HCT116 (cell line): ENCODE results near the gene SNTG2.

Experiments used
- ELF1 ChIP-seq: IDR thresholded peaks from 2 replicates; pipeline ENCODE4 v1.6.1; 2012; ENCODE audit warnings: low read depth, borderline replicate concordance
- EZH2phosphoT487 ChIP-seq: fragments of 200-600 bp; IDR thresholded peaks from 2 replicates; pipeline ENCODE4 v1.6.1; 2018; ENCODE audit warnings: antibody characterized with exemption, borderline replicate concordance
- POLR2A ChIP-seq: IDR thresholded peaks from 2 replicates; pipeline ENCODE4 v1.7.0; 2011; ENCODE audit warnings: borderline replicate concordance; ENCODE audit not compliant: insufficient read depth, insufficient read length; ENCODE audit errors: extremely low read depth
- TCF7L2 ChIP-seq: IDR thresholded peaks from 2 replicates; pipeline ENCODE4 v1.7.0; 2011; ENCODE audit warnings: borderline replicate concordance, inconsistent platforms; ENCODE audit not compliant: insufficient read depth, insufficient read length; ENCODE audit errors: extremely low read depth
- YY1 ChIP-seq: IDR thresholded peaks from 2 replicates; pipeline ENCODE4 v1.6.1; 2011; ENCODE audit warnings: low read length, low read depth, moderate library complexity, mild to moderate bottlenecking; ENCODE audit not compliant: insufficient replicate concordance; ENCODE audit errors: extremely low read depth
- ZBTB33 ChIP-seq: IDR thresholded peaks from 2 replicates; pipeline ENCODE4 v1.6.1; 2011; ENCODE audit warnings: mild to moderate bottlenecking, low read length, moderate library complexity; ENCODE audit not compliant: insufficient replicate concordance; ENCODE audit errors: extremely low read depth
- ZNF274 ChIP-seq: fragments of 200-500 bp; sonication (Bioruptor generic); IDR thresholded peaks from 2 replicates; pipeline ENCODE4 v1.6.1; 2014; ENCODE audit warnings: mild to moderate bottlenecking, low read depth, low read length, inconsistent platforms
- TF ChIP-seq, protein P1 (sequence below), 3 experiments: fragments of 200-600 bp in 1 of 3; sonication (generic) in 1 of 3; IDR thresholded peaks in 2 of 3; conservative IDR thresholded peaks in 1 of 3; 2 replicates each; pipeline ENCODE4 v1.5.1; 2012 to 2017; ENCODE audit warnings: low read depth in 2 of 3, low read length in 2 of 3, antibody characterized with exemption in 1 of 3, borderline replicate concordance in 1 of 3, control low read depth in 1 of 3, mild to moderate bottlenecking in 1 of 3, mixed read lengths in 1 of 3, mixed run types in 1 of 3, moderate library complexity in 1 of 3; ENCODE audit not compliant: insufficient read depth in 1 of 3

- TF ChIP-seq ELF1 (no peak), POLR2A (no peak), EZH2phosphoT487 (no peak), TCF7L2 (no peak), ZNF274 (no peak), ZBTB33 (no peak), YY1 (no peak)
- TF ChIP-seq, protein P1, sequence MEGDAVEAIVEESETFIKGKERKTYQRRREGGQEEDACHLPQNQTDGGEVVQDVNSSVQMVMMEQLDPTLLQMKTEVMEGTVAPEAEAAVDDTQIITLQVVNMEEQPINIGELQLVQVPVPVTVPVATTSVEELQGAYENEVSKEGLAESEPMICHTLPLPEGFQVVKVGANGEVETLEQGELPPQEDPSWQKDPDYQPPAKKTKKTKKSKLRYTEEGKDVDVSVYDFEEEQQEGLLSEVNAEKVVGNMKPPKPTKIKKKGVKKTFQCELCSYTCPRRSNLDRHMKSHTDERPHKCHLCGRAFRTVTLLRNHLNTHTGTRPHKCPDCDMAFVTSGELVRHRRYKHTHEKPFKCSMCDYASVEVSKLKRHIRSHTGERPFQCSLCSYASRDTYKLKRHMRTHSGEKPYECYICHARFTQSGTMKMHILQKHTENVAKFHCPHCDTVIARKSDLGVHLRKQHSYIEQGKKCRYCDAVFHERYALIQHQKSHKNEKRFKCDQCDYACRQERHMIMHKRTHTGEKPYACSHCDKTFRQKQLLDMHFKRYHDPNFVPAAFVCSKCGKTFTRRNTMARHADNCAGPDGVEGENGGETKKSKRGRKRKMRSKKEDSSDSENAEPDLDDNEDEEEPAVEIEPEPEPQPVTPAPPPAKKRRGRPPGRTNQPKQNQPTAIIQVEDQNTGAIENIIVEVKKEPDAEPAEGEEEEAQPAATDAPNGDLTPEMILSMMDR (IDR thresholded peaks at IDR 0.05 in 2 of 3, conservative IDR thresholded peaks at IDR 0.05 in 1 of 3; ENCODE audit: borderline replicate concordance in 1 of 3, insufficient read depth in 1 of 3, low read depth in 2 of 3, low read length in 2 of 3): no peak
Observed at GRCh38 chr2:1224901-1225300, 274.3 kb downstream of the SNTG2 start.
